ENCODE results near the gene AGPAT4.

GRCh38 chr6:161228921-161229591 lies 44.8 kb downstream of the AGPAT4 start:
- TF ChIP-seq EZH2 (IDR thresholded peaks at IDR 0.05; ENCODE audit: borderline replicate concordance, low read depth, low read length, severe bottlenecking) (no peak), GATA2 (IDR thresholded peaks at IDR 0.05; ENCODE audit: insufficient read depth, insufficient read length, low read depth, low read length) (no peak), CTCF (IDR thresholded peaks at IDR 0.05; ENCODE audit: extremely low read depth in 1 of 2, insufficient read depth in 1 of 2, low read depth in 1 of 2, low read length in 2 of 2) (no peak)
